ENCODE results near the gene TDRD15.
"Not testable (repeated sequence)": the region's sequence is repeated elsewhere in the genome, so short reads cannot be mapped to it uniquely, and the experiment has no call there.

The TDRD15 gene

GRCh38 chr2:21123473-21124393, at the start of gene TDRD15:
TDRD15 (plus strand) TSS chr2:21123968; CDS start chr2:21137468, 13,500 bp downstream.
- DNase-seq (ENCODE audit: low read depth, low spot score): no peak

GRCh38 chr2:21078296-21078695, 45.5 kb upstream of the TDRD15 start:
- no peak for DNase-seq (ENCODE audit: low read depth, low spot score)

- no peak for DNase-seq (ENCODE audit: low read depth, low spot score)
Observed at GRCh38 chr2:21083482-21083881, 40.3 kb upstream of the TDRD15 start.

- no peak for DNase-seq (ENCODE audit: low read depth, low spot score)
Observed at GRCh38 chr2:21084401-21084800, 39.4 kb upstream of the TDRD15 start.

- DNase-seq (ENCODE audit: low read depth, low spot score): no peak
Observed at GRCh38 chr2:21092308-21092869, 31.4 kb upstream of the TDRD15 start.

DNA sequence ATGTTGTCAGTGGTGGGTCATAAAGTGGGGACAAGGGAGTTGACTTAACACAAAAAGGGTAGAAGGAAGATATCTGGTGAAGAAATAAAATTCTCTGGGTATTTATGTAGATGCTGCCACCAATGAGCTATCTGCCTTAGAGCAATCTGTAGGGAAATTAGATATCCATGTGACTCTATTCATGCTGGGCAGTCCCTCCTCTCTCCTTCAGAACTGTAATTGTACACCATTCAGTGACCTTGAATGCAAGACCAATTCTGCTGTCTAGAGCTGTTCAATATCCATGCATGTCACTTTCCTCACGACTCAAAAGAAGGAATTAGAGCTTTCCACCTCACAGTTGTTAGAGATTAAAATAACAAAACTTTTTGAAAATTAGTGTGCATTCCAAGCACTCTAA, 28.6 kb upstream of the TDRD15 start:
- no peak for DNase-seq (ENCODE audit: low read depth, low spot score)

- DNase-seq (ENCODE audit: low read depth, low spot score): no peak
Observed at GRCh38 chr2:21095714-21096113, 28.1 kb upstream of the TDRD15 start.

GRCh38 chr2:21096458-21096857, 27.3 kb upstream of the TDRD15 start:
- no peak for DNase-seq (ENCODE audit: low read depth, low spot score)

DNA sequence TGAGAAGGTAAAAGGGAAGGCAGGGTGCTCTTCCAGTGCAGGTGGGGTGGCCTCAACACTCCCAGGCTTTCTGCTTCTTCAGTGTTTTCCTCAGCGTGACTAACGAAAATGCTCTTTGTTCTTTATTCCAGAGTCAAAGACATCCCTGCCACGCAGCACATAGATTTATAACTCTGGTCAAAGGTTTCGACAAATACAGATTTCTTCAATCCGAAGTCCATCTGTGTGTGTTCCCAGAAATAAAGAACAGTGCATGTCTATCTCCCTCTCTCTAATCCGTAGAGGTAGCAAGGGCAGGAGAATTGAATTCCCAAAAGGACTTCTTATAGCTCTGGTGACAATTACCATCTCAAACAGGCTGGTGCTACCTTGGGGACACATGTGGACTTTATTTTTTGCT, 26.4 kb upstream of the TDRD15 start:
- DNase-seq (ENCODE audit: low read depth, low spot score): no peak

GRCh38 chr2:21098294-21098693, 25.5 kb upstream of the TDRD15 start:
- DNase-seq (ENCODE audit: low read depth, low spot score): no peak

DNA sequence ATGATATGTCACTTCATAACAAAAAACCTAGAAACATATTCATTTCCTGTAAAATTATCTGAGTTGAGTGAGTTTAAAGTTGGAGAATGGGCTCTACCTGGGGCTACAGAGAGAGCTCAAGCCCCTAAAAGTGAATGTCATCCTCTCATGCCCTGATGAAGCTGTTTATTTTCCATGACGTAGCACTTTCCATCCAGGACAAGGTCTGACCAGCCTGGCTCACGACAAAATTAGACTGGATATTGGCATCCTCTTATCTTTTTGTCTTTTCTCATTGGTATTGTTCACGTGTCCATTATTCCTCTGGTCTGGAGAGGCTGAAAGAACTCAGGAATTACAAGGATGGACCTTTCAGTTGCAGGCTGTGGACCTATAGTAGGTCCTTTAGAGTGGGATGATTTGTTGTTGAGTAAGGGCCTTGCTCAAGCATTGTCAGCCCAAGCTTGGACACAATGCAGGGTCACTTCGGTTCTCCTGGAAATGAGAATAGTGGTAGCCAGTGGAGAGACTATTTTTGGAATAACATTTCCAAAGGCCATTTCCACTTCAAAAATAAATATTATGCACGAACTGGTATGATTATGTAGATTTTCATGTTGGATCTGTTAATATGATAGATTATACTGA, 24.4 kb upstream of the TDRD15 start:
- no peak for DNase-seq (ENCODE audit: low read depth, low spot score)

DNA sequence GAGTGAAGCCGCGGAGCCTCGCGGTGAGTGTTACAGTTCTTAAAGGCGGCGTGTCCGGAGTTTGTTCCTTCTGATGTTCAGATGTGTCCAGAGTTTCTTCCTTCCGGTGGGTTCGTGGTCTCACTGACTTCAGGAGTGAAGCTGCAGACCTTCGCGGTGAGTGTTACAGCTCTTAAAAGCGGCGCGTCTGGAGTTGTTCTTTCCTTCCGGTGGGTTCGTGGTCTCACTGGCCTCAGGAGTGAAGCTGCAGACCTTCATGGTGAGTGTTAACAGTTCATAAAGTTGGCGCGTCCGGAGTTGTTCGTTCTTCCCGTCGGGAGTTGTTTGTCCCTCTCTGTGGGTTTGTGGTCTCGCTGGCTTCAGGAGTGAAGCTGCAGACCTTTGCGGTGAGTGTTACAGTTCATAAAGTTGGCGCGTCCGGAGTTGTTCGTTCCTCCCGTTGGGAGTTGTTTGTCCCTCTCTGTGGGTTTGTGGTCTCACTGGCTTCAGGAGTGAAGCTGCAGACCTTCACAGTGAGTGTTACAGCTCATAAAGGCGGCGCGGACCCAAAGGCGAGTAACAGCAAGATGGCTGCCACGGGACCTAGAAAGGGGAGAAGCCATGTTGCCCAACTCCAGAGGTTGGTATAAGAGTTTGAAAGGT, 22.1 kb upstream of the TDRD15 start:
- DNase-seq (ENCODE audit: low read depth, low spot score): not testable (repeated sequence)

- DNase-seq (ENCODE audit: low read depth, low spot score): no peak
Observed at GRCh38 chr2:21102356-21102755, 21.4 kb upstream of the TDRD15 start.

DNA sequence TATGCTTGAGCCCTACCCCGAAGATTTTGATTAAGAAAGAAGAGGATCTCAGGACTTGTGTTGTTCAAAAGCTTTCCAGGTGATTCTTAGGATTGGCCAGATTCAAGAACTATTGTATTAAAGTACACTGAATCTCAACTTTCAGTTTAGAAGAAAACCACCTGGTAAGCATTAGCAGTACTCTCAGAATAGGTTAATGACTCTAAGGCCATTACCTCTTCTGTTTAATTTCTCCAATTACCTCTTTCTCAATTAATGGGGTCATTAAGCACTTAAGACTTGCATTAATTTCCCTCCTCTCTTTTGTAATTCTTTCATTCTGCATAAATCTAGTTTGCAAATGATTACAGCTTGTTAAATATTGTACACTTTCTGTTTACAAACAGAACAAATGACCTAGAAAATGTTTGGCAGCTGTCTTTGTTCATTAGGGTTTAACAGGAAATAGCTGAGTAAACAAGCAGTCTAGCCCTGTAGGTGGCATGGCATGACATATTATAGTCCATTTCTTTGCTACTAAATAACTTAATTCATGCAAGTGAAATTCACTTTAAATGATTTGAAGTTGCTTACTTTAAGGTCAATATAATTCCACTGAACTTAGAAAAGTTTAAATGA, 20.4 kb upstream of the TDRD15 start:
- DNase-seq (ENCODE audit: low read depth, low spot score): no peak

- no peak for DNase-seq (ENCODE audit: low read depth, low spot score)
Observed at GRCh38 chr2:21104030-21104660, 19.6 kb upstream of the TDRD15 start.

GRCh38 chr2:21111012-21111411, 12.8 kb upstream of the TDRD15 start:
- DNase-seq (ENCODE audit: low read depth, low spot score): no peak

DNA sequence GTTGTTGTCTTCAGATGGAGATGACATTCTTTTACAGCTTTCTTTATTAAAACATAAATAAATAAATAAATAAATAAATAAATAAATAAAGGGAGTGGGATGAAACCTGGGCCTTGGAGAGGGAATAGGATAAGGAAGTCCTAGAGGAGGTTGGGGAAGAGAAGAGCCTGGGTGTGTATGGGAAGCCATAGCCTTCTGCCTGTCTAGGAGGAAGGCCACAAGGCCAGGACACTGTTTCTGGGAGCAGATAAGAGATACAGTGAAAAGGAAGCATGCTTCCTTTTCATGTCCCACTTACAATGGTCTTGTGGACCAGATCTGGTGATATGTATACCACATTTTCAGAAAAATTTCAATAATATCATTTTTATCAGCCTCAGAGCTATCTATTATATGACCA, 6.1 kb upstream of the TDRD15 start:
- no peak for DNase-seq (ENCODE audit: low read depth, low spot score)

- DNase-seq (ENCODE audit: low read depth, low spot score): no peak
Observed at GRCh38 chr2:21118302-21118920, 5.4 kb upstream of the TDRD15 start.

- DNase-seq (ENCODE audit: low read depth, low spot score): no peak
Observed at GRCh38 chr2:21131861-21132260, 8.1 kb downstream of the TDRD15 start.

DNA sequence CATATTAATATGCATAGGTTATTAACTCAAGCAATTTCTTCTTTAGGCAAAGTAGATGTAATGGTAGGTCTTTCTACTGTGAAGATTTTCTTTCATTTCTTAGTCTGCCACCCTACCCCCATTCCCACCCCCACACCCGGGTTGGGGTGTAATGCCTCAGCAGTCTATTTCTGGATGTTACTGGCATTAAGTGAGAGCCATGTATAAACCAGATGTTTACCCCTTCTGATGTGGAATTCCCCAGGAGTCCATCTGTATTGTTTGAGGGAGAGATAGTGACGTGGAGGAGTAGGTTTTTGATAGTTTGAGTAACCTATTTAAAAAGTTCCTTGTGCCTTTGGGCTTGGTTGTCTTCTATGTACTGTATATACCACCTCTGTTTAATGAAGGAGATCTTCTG, 11.8 kb downstream of the TDRD15 start:
- DNase-seq (ENCODE audit: low read depth, low spot score): no peak

GRCh38 chr2:21142149-21142548, 18.4 kb downstream of the TDRD15 start:
- DNase-seq (ENCODE audit: low read depth, low spot score): no peak
